ENCODE data around the gene CYTH3. TPM values are rescaled to one million over a fixed set of nuclear protein-coding genes. Genes with fewer than 3 reads are reported as not detected.

Gene CYTH3
- total RNA-seq, 1 donor from 2014 or later, result 15.6 TPM

DNA sequence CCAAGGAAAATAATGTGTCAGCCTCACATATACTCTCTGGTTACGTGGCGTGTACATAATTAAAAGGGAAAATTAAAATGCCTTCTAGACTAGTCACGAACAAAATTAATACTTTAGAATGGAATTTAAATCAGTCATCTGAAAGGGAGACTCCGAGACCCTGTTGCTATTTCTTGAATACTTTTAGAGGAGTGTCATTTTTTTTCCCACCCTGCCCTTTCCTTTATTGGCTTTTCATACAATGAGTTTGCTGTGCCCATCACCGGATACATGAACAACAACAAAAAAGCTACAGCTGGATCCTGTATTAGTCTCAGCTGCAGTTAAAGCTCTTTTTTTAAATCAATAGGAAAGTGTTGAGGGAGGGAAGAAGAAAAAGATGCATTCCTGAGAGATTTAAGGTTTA is 20.1 kb downstream of the CYTH3 start:
- TF ChIP-seq, protein P1, sequence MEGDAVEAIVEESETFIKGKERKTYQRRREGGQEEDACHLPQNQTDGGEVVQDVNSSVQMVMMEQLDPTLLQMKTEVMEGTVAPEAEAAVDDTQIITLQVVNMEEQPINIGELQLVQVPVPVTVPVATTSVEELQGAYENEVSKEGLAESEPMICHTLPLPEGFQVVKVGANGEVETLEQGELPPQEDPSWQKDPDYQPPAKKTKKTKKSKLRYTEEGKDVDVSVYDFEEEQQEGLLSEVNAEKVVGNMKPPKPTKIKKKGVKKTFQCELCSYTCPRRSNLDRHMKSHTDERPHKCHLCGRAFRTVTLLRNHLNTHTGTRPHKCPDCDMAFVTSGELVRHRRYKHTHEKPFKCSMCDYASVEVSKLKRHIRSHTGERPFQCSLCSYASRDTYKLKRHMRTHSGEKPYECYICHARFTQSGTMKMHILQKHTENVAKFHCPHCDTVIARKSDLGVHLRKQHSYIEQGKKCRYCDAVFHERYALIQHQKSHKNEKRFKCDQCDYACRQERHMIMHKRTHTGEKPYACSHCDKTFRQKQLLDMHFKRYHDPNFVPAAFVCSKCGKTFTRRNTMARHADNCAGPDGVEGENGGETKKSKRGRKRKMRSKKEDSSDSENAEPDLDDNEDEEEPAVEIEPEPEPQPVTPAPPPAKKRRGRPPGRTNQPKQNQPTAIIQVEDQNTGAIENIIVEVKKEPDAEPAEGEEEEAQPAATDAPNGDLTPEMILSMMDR (conservative IDR thresholded peaks at IDR 0.05; ENCODE audit: low read depth, low read length), result no peak
- H3K4me3 ChIP-seq (ENCODE audit: low read depth, low read length), result no peak overlapping the region
- DNase-seq (ENCODE audit: low read depth), result no peak

DNA sequence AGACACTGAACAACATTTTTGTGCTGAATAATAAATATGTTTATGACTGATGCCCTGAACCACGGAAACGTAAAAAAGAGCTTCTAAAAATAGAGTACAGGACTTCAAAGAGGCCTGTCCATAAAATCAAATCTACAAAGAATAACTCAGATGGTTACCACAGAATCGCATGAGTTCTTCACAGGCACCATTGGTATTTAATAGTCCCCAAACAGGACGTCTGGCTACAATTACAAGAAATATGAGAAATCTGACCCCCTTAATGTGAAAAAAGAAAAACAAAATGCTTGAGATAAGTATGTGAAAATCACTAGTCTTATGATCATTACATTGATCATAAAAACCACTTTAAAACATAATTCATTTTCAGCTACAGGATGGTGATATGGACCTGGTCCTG is 20.8 kb downstream of the CYTH3 start:
- no peak for DNase-seq (ENCODE audit: low read depth)
- H3K4me3 ChIP-seq (ENCODE audit: low read depth, low read length), result no peak overlapping the region
- TF ChIP-seq, protein P1 (conservative IDR thresholded peaks at IDR 0.05; ENCODE audit: low read depth, low read length), result no peak

DNA sequence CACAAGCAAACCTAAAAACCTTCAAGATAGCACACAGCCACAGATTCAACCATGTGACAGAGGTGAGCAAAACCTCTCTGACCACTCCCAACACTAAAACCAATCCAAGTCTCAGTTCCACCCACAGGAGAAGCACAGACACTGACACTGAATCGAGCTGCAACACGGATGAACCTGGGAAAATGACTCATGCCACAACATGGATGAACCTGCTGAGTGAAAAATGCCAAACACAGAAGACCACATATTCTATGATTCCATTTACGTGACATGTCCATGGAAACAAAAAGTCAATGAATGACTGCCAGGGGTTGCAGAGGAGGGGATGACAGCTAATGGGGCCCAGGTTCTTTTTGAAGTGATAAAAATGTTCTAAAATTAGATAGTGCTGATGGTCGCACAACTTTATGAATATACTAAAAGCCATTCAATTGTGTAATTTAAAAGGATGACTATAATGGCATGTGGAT is 22.0 kb downstream of the CYTH3 start:
- H3K4me3 ChIP-seq (ENCODE audit: low read depth, low read length), result no peak overlapping the region
- DNase-seq (ENCODE audit: low read depth), result no peak
- TF ChIP-seq, protein P1 (conservative IDR thresholded peaks at IDR 0.05; ENCODE audit: low read depth, low read length), result no peak

DNA sequence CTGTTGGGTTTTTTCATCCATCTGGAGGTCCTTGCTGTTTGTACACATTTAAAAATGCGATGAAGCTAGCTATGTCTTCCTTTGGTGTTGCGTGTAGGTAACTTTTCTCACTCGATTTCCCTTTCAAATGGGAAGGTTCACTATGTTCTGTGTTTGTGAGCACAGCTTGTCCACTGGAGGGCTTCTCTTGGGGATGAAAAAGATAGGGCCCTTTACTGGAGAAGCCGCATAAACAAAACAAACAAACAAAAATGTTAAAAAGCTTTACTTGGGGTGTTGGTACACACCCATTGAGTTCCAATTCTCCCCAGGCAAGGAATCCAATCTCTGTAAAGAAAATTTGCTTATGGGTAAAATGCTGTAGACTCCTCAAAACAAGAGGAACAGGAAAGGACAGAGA is 23.4 kb downstream of the CYTH3 start:
- no peak overlapping the region for H3K4me3 ChIP-seq (ENCODE audit: low read depth, low read length)
- TF ChIP-seq, protein P1 (conservative IDR thresholded peaks at IDR 0.05; ENCODE audit: low read depth, low read length), result no peak
- no peak for DNase-seq (ENCODE audit: low read depth)

GRCh38 chr7:6248581-6248980 is 23.8 kb downstream of the CYTH3 start:
- no peak for DNase-seq (ENCODE audit: low read depth)
- TF ChIP-seq, protein P1 (conservative IDR thresholded peaks at IDR 0.05; ENCODE audit: low read depth, low read length), result no peak
- no peak overlapping the region for H3K4me3 ChIP-seq (ENCODE audit: low read depth, low read length)

- no peak for DNase-seq (ENCODE audit: low read depth)
Measured at GRCh38 chr7:6246251-6246917, 26.0 kb downstream of the CYTH3 start.

More at GRCh38 chr7:6246251-6246917, 26.0 kb downstream of the CYTH3 start:
- TF ChIP-seq, protein P1 (conservative IDR thresholded peaks at IDR 0.05; ENCODE audit: low read depth, low read length), result no peak
- no peak overlapping the region for H3K4me3 ChIP-seq (ENCODE audit: low read depth, low read length)
